Measurements from ENCODE around the gene IDH3G.

Gene IDH3G

GRCh38 chrX:153794018-153794896 lies at the start of gene IDH3G, which contains the start of gene SSR4 (continued):
- no peak for TF ChIP-seq ZNF148 (tag by site-specific recombination; IDR thresholded peaks at IDR 0.05; ENCODE audit: borderline replicate concordance)
- no peak for TF ChIP-seq ATF2 (tag by site-specific recombination; IDR thresholded peaks at IDR 0.05; ENCODE audit: low read depth)
- TF ChIP-seq ZNF549 (tag by site-specific recombination; IDR thresholded peaks at IDR 0.05): no peak
- TF ChIP-seq PBX3 (CRISPR knock-in tag; IDR thresholded peaks at IDR 0.05): no peak; the same call in 1 of the 2 replicates
- no peak for TF ChIP-seq ZNF785 (tag by site-specific recombination; IDR thresholded peaks at IDR 0.05)
- peak; percentile 85; the same call in 1 of the 2 replicates for TF ChIP-seq ZFP69B (tag by site-specific recombination; IDR thresholded peaks at IDR 0.05)
- TF ChIP-seq HOXA7 (CRISPR knock-in tag; IDR thresholded peaks at IDR 0.05; ENCODE audit: borderline replicate concordance): no peak
- no peak for TF ChIP-seq ZNF514 (tag by site-specific recombination; IDR thresholded peaks at IDR 0.05)
- no peak for TF ChIP-seq ZNF133 (tag by site-specific recombination; IDR thresholded peaks at IDR 0.05)
- TF ChIP-seq SP2 (tag by site-specific recombination; IDR thresholded peaks at IDR 0.05): peak; percentile 84
- TF ChIP-seq ZBTB8A (tag by site-specific recombination; IDR thresholded peaks at IDR 0.05): 0 out of 2 replicates have a peak, but pooled peaks have one; percentile 38
- no peak for TF ChIP-seq ZNF423 (tag by site-specific recombination; IDR thresholded peaks at IDR 0.05)
- no peak for TF ChIP-seq ZNF571 (tag by site-specific recombination; IDR thresholded peaks at IDR 0.05)
- TF ChIP-seq YY1 (tag by site-specific recombination; IDR thresholded peaks at IDR 0.05): peak; percentile 91
- TF ChIP-seq ZNF645 (tag by site-specific recombination; IDR thresholded peaks at IDR 0.05): no peak
- TF ChIP-seq TSHZ1 (tag by site-specific recombination; IDR thresholded peaks at IDR 0.05; ENCODE audit: borderline replicate concordance): no peak
- no peak for TF ChIP-seq ZNF670 (tag by site-specific recombination; IDR thresholded peaks at IDR 0.05; ENCODE audit: low read depth)
- no peak for TF ChIP-seq HOXC10 (CRISPR knock-in tag; IDR thresholded peaks at IDR 0.05)
- TF ChIP-seq ZBTB7A (tag by site-specific recombination; IDR thresholded peaks at IDR 0.05; ENCODE audit: low read depth): peak; percentile 62
- TF ChIP-seq ZNF76 (tag by site-specific recombination; IDR thresholded peaks at IDR 0.05; ENCODE audit: borderline replicate concordance, low read depth): peak; percentile 60; the same call in 1 of the 2 replicates
- TF ChIP-seq ZNF302 (tag by site-specific recombination; IDR thresholded peaks at IDR 0.05; ENCODE audit: low read depth): no peak
- no peak for TF ChIP-seq ZNF121 (tag by site-specific recombination; IDR thresholded peaks at IDR 0.05)
- no peak for TF ChIP-seq ZBTB48 (tag by site-specific recombination; IDR thresholded peaks at IDR 0.05)
- TF ChIP-seq ZNF701 (tag by site-specific recombination; IDR thresholded peaks at IDR 0.05): no peak
- no peak for TF ChIP-seq ZNF544 (tag by site-specific recombination; IDR thresholded peaks at IDR 0.05)

Data from HEK293 (cell line).